Testis (tissue), 2 donors: ENCODE measurements around the gene SANBR.

Experiments
- CTCF ChIP-seq, 3 experiments: fragments of 450-650 bp in 2 of 3; fragments of 200-600 bp in 1 of 3; sonication (generic) in 1 of 3; IDR thresholded peaks; one replicate each; pipeline ENCODE4 v1.5.1; 2016 to 2019; ENCODE audit warnings: antibody characterized with exemption in 3 of 3, mild to moderate bottlenecking in 2 of 3, moderate library complexity in 1 of 3
- POLR2A ChIP-seq: fragments of 450-650 bp; IDR thresholded peaks from one replicate; pipeline ENCODE4 v1.6.1; 2017; ENCODE audit warnings: antibody characterized with exemption, mild to moderate bottlenecking, moderate library complexity

GRCh38 chr2:61065714-61066709 is at the start of gene SANBR:
- no peak for TF ChIP-seq POLR2A
- no peak for TF ChIP-seq CTCF (IDR thresholded peaks at IDR 0.05)
